Mesenchymal stem cell (in vitro differentiated cells and primary cell): ENCODE data around the gene FAM163B.

Experiments
- DNase-seq: peaks from one replicate; pipeline ENCODE4 v3.0.0-alpha.2; 2013
- H2AFZ ChIP-seq: one replicate; pipeline ENCODE4 v1.6.1; 2013; ENCODE audit warnings: low read depth, mild to moderate bottlenecking, control low read depth, inconsistent platforms, low read length, moderate library complexity
- H2AK5ac ChIP-seq: 2 replicates; pipeline ENCODE4 v1.6.1; 2013; ENCODE audit warnings: low read length, moderate library complexity, mild to moderate bottlenecking, inconsistent platforms; ENCODE audit not compliant: severe bottlenecking
- H2BK120ac ChIP-seq: one replicate; pipeline ENCODE4 v1.6.1; 2013; ENCODE audit warnings: low read depth, mild to moderate bottlenecking, inconsistent platforms, low read length, moderate library complexity
- H2BK12ac ChIP-seq, 2 experiments: one replicate each; pipeline ENCODE4 v1.6.1; 2013; ENCODE audit warnings: inconsistent platforms in 2 of 2, low read length in 2 of 2, mild to moderate bottlenecking in 2 of 2, moderate library complexity in 2 of 2, control low read depth in 1 of 2
- H2BK15ac ChIP-seq: one replicate; pipeline ENCODE4 v1.6.1; 2013; ENCODE audit warnings: mild to moderate bottlenecking, low read depth, inconsistent platforms; ENCODE audit not compliant: poor library complexity, severe bottlenecking
- H2BK5ac ChIP-seq: 2 replicates; pipeline ENCODE4 v1.6.1; 2013; ENCODE audit warnings: low read depth, mild to moderate bottlenecking, low read length, control low read depth, inconsistent platforms; ENCODE audit not compliant: poor library complexity, severe bottlenecking
- H3K14ac ChIP-seq, 2 experiments: one replicate each; pipeline ENCODE4 v1.6.1; 2013; ENCODE audit warnings: inconsistent platforms in 2 of 2, low read length in 2 of 2, control low read depth in 1 of 2, mild to moderate bottlenecking in 1 of 2, moderate library complexity in 1 of 2
- H3K18ac ChIP-seq, 2 experiments: one replicate each; pipeline ENCODE4 v1.6.1; 2013; ENCODE audit warnings: inconsistent platforms in 2 of 2, low read length in 2 of 2, control low read depth in 1 of 2, low read depth in 1 of 2, mild to moderate bottlenecking in 1 of 2
- H3K23ac ChIP-seq, 2 experiments: one replicate each; pipeline ENCODE4 v1.6.1; 2013; ENCODE audit warnings: inconsistent platforms in 2 of 2, low read length in 2 of 2, mild to moderate bottlenecking in 2 of 2, moderate library complexity in 2 of 2, control low read depth in 1 of 2
- H3K27ac ChIP-seq: 2 replicates; pipeline ENCODE4 v1.5.1; 2013; ENCODE audit warnings: mild to moderate bottlenecking, moderate library complexity, low read length, control low read depth, inconsistent platforms; ENCODE audit not compliant: poor library complexity, severe bottlenecking
- H3K27me3 ChIP-seq, 2 experiments: 2 replicates each; pipeline versions ENCODE4 v1.6.1 to v1.7.0; 2013; ENCODE audit warnings: low read length in 2 of 2, mild to moderate bottlenecking in 2 of 2, moderate library complexity in 2 of 2, control low read depth in 1 of 2, inconsistent platforms in 1 of 2; ENCODE audit not compliant: control insufficient read depth in 1 of 2, insufficient read depth in 1 of 2
- H3K36me3 ChIP-seq, 2 experiments: 2 replicates each; pipeline versions ENCODE4 v1.6.1 to v1.7.0; 2013; ENCODE audit warnings: low read length in 2 of 2, control low read depth in 1 of 2, inconsistent platforms in 1 of 2, low read depth in 1 of 2, mild to moderate bottlenecking in 1 of 2; ENCODE audit not compliant: insufficient read depth in 2 of 2, control insufficient read depth in 1 of 2
- H3K4ac ChIP-seq, 2 experiments: one replicate each; pipeline ENCODE4 v1.6.1; 2013; ENCODE audit warnings: inconsistent platforms in 2 of 2, low read length in 2 of 2, mild to moderate bottlenecking in 2 of 2, moderate library complexity in 2 of 2, control low read depth in 1 of 2, low read depth in 1 of 2
- H3K4me1 ChIP-seq: 2 replicates; pipeline ENCODE4 v1.6.1; 2013; ENCODE audit warnings: low read depth, low read length, control low read depth; ENCODE audit not compliant: control insufficient read depth, insufficient read depth
- H3K4me2 ChIP-seq: 2 replicates; pipeline ENCODE4 v1.6.1; 2013; ENCODE audit warnings: low read length, mild to moderate bottlenecking, inconsistent platforms; ENCODE audit not compliant: poor library complexity, severe bottlenecking
- H3K4me3 ChIP-seq, 2 experiments: 2 replicates each; pipeline versions ENCODE4 v1.5.1 to v1.7.0; 2013; ENCODE audit warnings: low read length in 2 of 2, mild to moderate bottlenecking in 2 of 2, control low read depth in 1 of 2, low read depth in 1 of 2; ENCODE audit not compliant: insufficient read depth in 1 of 2
- H3K79me1 ChIP-seq: replicated peaks from 2 replicates; pipeline ENCODE4 v1.6.1; 2013; ENCODE audit warnings: mild to moderate bottlenecking, control low read depth, low read length, inconsistent platforms; ENCODE audit not compliant: poor library complexity, severe bottlenecking
- H3K9ac ChIP-seq: 2 replicates; pipeline ENCODE4 v1.7.0; 2013; ENCODE audit warnings: mild to moderate bottlenecking, low read length, moderate library complexity
- H3K9me3 ChIP-seq: 2 replicates; pipeline ENCODE4 v1.7.0; 2013; ENCODE audit warnings: mild to moderate bottlenecking, low read length; ENCODE audit not compliant: control insufficient read depth
- H4K8ac ChIP-seq: one replicate; pipeline ENCODE4 v1.6.1; 2013; ENCODE audit warnings: inconsistent platforms, mild to moderate bottlenecking, low read length, moderate library complexity
- H4K91ac ChIP-seq: one replicate; pipeline ENCODE4 v1.6.1; 2013; ENCODE audit warnings: mild to moderate bottlenecking, low read length, inconsistent platforms
- WGBS: methylation state at CpG from one replicate; pipeline ENCODE4 v1.1.7; 2013; ENCODE audit warnings: mixed read lengths; 5-methylcytosine and 5-hydroxymethylcytosine counted together

Gene FAM163B

DNA sequence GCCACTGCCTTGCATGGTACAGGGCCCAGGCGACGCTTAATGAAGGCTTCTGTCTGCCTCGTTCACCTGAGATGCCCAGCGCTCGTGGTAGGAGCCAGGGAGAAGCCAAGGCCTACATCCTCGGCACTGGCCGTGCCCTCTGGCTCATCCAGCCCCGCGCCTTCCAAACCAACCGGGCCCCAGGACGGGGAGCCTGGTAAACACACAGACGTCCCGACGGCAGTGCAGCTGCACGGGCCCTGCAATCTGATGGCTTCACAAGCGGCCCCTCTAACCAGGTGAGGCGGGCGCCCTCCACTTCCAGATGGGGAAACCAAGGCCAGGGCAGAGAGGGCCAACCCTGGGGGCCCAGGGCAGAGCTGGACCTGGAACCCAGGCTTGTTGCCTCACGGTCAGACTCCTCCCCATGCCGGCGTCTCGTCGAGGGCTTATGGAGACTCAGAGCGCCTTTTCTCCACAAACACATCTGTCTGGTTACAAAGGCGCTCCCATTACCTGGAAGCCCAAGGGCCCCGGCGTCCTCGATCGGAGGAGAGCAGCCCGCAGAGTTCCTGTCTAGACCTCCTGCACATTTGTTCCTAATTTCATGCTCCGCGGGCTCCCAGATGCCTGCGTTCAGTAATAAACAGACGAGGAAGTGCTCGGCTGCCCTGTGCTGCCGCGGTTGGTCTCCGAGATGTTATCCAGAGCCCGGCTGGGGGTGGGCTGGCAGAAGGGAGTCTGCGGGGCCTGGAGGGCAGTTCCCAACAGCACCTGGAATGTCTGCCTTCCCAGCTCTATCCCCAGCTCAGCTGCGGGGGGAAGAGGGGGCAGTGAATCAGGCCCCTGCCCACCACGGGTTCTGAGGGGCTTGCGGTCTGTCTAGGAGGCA is 23.5 kb downstream of the FAM163B start:
- Histone ChIP-seq H2AFZ (no peak overlapping the region), H3K9me3 (peaks cover 3% of the 10 kb centered on the region), H3K4ac (peak overlapping the region; percentile 33 to 35), H3K79me1 (no peaks in the 10 kb centered on the region), H3K27ac (no peak overlapping the region), H2BK5ac (no peak overlapping the region), H3K9ac (no peak overlapping the region), H3K36me3 (no peaks in the 10 kb centered on the region), H3K4me1 (peaks cover 4% of the 10 kb centered on the region), H4K91ac (peak overlapping the region; percentile 1), H3K18ac (peak overlapping the region; percentile 1 to 61), H3K14ac (peak overlapping the region in 1 of 2 experiments; percentile 61), H2AK5ac (no peak overlapping the region), H3K23ac (no peak overlapping the region), H3K4me2 (no peak overlapping the region), H2BK120ac (peak overlapping the region; percentile 40), H2BK15ac (peak overlapping the region; percentile 54), H3K27me3 (peaks cover 70 to 85% of the 10 kb centered on the region in 2 experiments), H2BK12ac (peak overlapping the region in 1 of 2 experiments; percentile 76), H4K8ac (peak overlapping the region; percentile 69), H3K4me3 (no peak overlapping the region)
- peak; percentile 18 for DNase-seq
- 45% methylated on average over 42 of the region's 43 CpGs for WGBS

DNA sequence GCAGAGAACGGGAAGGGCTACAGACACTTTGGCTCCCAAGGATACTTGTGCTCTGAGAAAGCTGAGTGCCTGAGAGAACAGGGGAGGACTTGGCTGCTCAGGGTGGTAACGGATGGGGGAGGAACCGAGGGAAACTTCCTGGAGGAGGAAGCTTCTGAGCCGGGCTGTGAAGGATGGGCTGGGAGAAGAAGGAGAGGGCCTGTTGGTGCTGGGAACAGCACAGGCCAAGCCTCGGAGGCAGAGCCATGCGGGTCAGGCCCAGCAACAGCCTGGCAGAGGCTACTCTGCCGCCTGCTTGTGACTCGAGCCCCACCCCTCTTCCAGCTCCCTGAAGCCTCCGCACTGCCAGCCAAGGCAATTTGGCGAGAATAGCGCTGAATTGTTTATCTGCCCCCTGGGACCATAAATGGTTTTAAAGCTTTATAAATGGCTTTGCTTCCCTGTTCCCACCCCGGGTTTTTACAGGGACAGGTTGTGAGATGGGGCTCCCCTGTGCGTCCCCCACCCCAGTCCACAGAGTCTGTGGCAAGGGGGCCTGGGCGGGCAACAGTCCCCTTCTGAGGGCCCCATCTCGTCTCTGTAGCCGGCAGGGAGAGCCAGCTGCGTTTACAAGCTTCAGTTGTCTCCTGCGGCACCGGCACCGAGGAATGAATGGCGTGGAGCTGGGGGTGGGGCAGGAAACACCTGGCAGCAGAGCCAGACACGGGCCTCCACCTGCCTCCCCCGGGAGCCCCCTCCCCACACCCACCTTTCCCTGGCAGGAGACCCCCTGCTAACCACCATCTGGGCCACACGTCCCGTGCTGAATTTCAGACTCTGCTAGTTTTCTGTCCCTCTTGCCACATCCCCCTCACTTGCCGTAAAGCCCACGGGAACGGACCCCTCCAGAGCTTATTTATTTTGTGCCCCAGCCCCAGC is 24.4 kb downstream of the FAM163B start:
- peak overlapping the region in 1 of 2 experiments; percentile 49 for H3K4ac ChIP-seq
- DNase-seq, result peak; percentile 41
- H4K8ac ChIP-seq, result no peak overlapping the region
- WGBS, result 15% methylated on average over 27 of the region's 28 CpGs
- no peaks in the 10 kb centered on the region for H3K79me1 ChIP-seq
- no peak overlapping the region for H3K14ac ChIP-seq
- H3K36me3 ChIP-seq, result no peaks in the 10 kb centered on the region
- no peak overlapping the region for H3K4me2 ChIP-seq
- no peak overlapping the region for H2AK5ac ChIP-seq
- H3K18ac ChIP-seq, result peak overlapping the region; percentile 45 to 61
- H4K91ac ChIP-seq, result peak overlapping the region; percentile 72
- no peak overlapping the region for H2AFZ ChIP-seq
- H3K4me1 ChIP-seq, result peaks cover 4% of the 10 kb centered on the region
- peak overlapping the region; percentile 68 for H2BK15ac ChIP-seq
- peak overlapping the region in 1 of 2 experiments; percentile 76 for H2BK12ac ChIP-seq
- H3K9me3 ChIP-seq, result peaks cover 3% of the 10 kb centered on the region
- no peak overlapping the region for H3K4me3 ChIP-seq
- no peak overlapping the region for H2BK5ac ChIP-seq
- no peak overlapping the region for H3K9ac ChIP-seq
- peak overlapping the region in 1 of 2 experiments; percentile 19 for H3K23ac ChIP-seq
- H3K27me3 ChIP-seq, result peaks cover 72 to 88% of the 10 kb centered on the region in 2 experiments
- no peak overlapping the region for H2BK120ac ChIP-seq
- no peak overlapping the region for H3K27ac ChIP-seq

DNA sequence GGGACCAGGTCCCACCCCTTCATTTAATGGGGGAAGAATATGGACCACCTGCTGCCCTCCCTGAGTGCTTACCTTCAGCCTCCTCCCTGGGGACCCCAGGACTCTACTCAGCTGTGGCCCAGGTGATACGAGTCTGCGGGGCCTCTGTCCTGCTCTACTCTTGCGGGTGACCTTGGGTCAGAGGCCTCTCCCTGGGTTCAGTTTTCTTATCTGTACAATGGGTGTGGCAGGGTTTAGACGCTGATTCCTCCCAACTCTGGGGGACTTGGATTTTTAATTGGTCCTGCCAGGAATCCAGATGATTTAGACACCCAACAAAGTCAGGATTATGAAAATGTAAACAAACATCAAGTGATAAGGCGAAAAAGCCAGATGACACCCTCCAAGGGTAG is 25.0 kb downstream of the FAM163B start:
- no peak overlapping the region for H2BK5ac ChIP-seq
- no peak overlapping the region for H2AK5ac ChIP-seq
- peaks cover 3% of the 10 kb centered on the region for H3K9me3 ChIP-seq
- peaks cover 4% of the 10 kb centered on the region for H3K4me1 ChIP-seq
- no peak overlapping the region for H3K23ac ChIP-seq
- no peak overlapping the region for H2BK15ac ChIP-seq
- peak overlapping the region; percentile 45 to 60 for H3K18ac ChIP-seq
- no peak for DNase-seq
- H4K8ac ChIP-seq, result no peak overlapping the region
- H2AFZ ChIP-seq, result no peak overlapping the region
- H3K9ac ChIP-seq, result no peak overlapping the region
- peak overlapping the region; percentile 28 to 93 for H2BK12ac ChIP-seq
- no peak overlapping the region for H3K27ac ChIP-seq
- H3K4me2 ChIP-seq, result no peak overlapping the region
- H4K91ac ChIP-seq, result peak overlapping the region; percentile 72
- no peak overlapping the region for H2BK120ac ChIP-seq
- 69% methylated on average over 5 of the region's 5 CpGs for WGBS
- no peaks in the 10 kb centered on the region for H3K36me3 ChIP-seq
- peaks cover 74 to 88% of the 10 kb centered on the region in 2 experiments for H3K27me3 ChIP-seq
- peak overlapping the region in 1 of 2 experiments; percentile 49 for H3K4ac ChIP-seq
- H3K79me1 ChIP-seq, result no peaks in the 10 kb centered on the region
- H3K4me3 ChIP-seq, result no peak overlapping the region
- no peak overlapping the region for H3K14ac ChIP-seq

DNA sequence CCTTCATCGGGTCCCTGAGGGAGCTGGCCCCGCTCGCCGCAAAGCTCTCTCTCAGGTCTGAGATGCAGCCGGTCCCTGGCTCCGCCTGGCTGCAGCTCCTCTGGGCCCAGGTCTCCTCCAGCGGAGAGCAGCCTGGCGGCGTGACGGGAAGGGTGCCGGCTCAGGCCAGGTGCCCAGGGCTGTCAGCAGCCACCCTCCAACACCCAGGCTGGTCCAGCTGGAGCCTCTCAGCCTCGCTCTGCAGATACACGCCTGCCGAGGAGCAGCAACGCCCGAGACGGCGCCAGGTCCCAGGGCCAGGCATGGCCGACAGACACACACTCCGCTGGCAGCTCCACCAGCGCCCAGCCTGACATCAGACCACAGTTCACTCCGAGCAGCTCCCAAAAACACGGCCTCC is 25.6 kb downstream of the FAM163B start:
- H3K9ac ChIP-seq, result no peak overlapping the region
- H4K8ac ChIP-seq, result no peak overlapping the region
- H3K4me2 ChIP-seq, result no peak overlapping the region
- no peak overlapping the region for H2AFZ ChIP-seq
- H2AK5ac ChIP-seq, result no peak overlapping the region
- 91% methylated on average over 23 of the region's 23 CpGs for WGBS
- peak overlapping the region; percentile 44 for H2BK15ac ChIP-seq
- no peak overlapping the region for H3K18ac ChIP-seq
- no peaks in the 10 kb centered on the region for H3K79me1 ChIP-seq
- H2BK5ac ChIP-seq, result no peak overlapping the region
- H3K23ac ChIP-seq, result no peak overlapping the region
- peaks cover 3% of the 10 kb centered on the region for H3K9me3 ChIP-seq
- peak overlapping the region; percentile 25 for H4K91ac ChIP-seq
- DNase-seq, result no peak
- no peak overlapping the region for H3K14ac ChIP-seq
- H3K4me1 ChIP-seq, result peaks cover 4% of the 10 kb centered on the region
- H3K27me3 ChIP-seq, result peaks cover 76 to 91% of the 10 kb centered on the region in 2 experiments
- H3K4ac ChIP-seq, result no peak overlapping the region
- peak overlapping the region; percentile 54 for H2BK120ac ChIP-seq
- H3K4me3 ChIP-seq, result no peak overlapping the region
- H2BK12ac ChIP-seq, result no peak overlapping the region
- H3K36me3 ChIP-seq, result no peaks in the 10 kb centered on the region
- H3K27ac ChIP-seq, result no peak overlapping the region
